Nephron (organoid): ENCODE measurements around the gene BMPER.

Experiments
- H3K27ac Mint-ChIP-seq, 3 experiments: 2 replicates each; pipeline ENCODE4 v1.8.0; 2020; ENCODE audit warnings: mixed read lengths in 3 of 3, mild to moderate bottlenecking in 2 of 3, moderate library complexity in 1 of 3
- H3K27me3 Mint-ChIP-seq: 2 replicates; pipeline ENCODE4 v1.8.0; 2021; ENCODE audit warnings: low read depth, mild to moderate bottlenecking, moderate library complexity, mixed read lengths
- H3K36me3 Mint-ChIP-seq: 2 replicates; pipeline ENCODE4 v1.8.0; 2020; ENCODE audit warnings: low read depth, mixed read lengths
- H3K4me1 Mint-ChIP-seq: 2 replicates; pipeline ENCODE4 v1.8.0; 2020; ENCODE audit warnings: mixed read lengths
- H3K4me3 Mint-ChIP-seq, 3 experiments: 2 replicates each; pipeline ENCODE4 v1.8.0; 2020; ENCODE audit warnings: mild to moderate bottlenecking in 3 of 3, mixed read lengths in 3 of 3, moderate library complexity in 2 of 3
- H3K9me3 Mint-ChIP-seq: 2 replicates; pipeline ENCODE4 v1.8.0; 2020; ENCODE audit warnings: mixed read lengths
- CTCF ChIP-seq, 3 experiments: fragments of 200-600 bp; sonication (generic); IDR thresholded peaks; one replicate each; pipeline ENCODE4 v1.5.0; 2021; ENCODE audit warnings: antibody characterized with exemption in 3 of 3; ENCODE audit not compliant: unreplicated experiment in 3 of 3

Gene BMPER

GRCh38 chr7:34104992-34105391 is 199.7 kb downstream of the BMPER start:
- Mint-ChIP-seq H3K27me3 (no peaks in the 10 kb centered on the region), H3K9me3 (no peaks in the 10 kb centered on the region), H3K4me1 (peaks cover 43% of the 10 kb centered on the region), H3K27ac (peak overlapping the region in 2 of 3 experiments; percentile 10 to 13), H3K36me3 (no peaks in the 10 kb centered on the region), H3K4me3 (no peak overlapping the region)
- TF ChIP-seq CTCF (IDR thresholded peaks at IDR 0.05; ENCODE audit: unreplicated experiment in 3 of 3) = no peak

- no peaks in the 10 kb centered on the region for H3K36me3 Mint-ChIP-seq
- H3K27ac Mint-ChIP-seq = peak overlapping the region in 2 of 3 experiments; percentile 29 to 31
- peaks cover 55% of the 10 kb centered on the region for H3K4me1 Mint-ChIP-seq
- H3K4me3 Mint-ChIP-seq = no peak overlapping the region
- no peaks in the 10 kb centered on the region for H3K27me3 Mint-ChIP-seq
- TF ChIP-seq CTCF (IDR thresholded peaks at IDR 0.05; ENCODE audit: unreplicated experiment in 3 of 3) = no peak
- no peaks in the 10 kb centered on the region for H3K9me3 Mint-ChIP-seq
These were observed 201.9 kb downstream of the BMPER start for GRCh38 chr7:34107276-34107675.

GRCh38 chr7:34108165-34108564 is 202.8 kb downstream of the BMPER start:
- H3K36me3 Mint-ChIP-seq = no peaks in the 10 kb centered on the region
- no peak for TF ChIP-seq CTCF (IDR thresholded peaks at IDR 0.05; ENCODE audit: unreplicated experiment in 3 of 3)
- peaks cover 47% of the 10 kb centered on the region for H3K4me1 Mint-ChIP-seq
- no peaks in the 10 kb centered on the region for H3K9me3 Mint-ChIP-seq
- H3K27me3 Mint-ChIP-seq = no peaks in the 10 kb centered on the region
- peak overlapping the region in 1 of 3 experiments; percentile 11 for H3K27ac Mint-ChIP-seq
- H3K4me3 Mint-ChIP-seq = no peak overlapping the region

- no peak overlapping the region for H3K27ac Mint-ChIP-seq
- H3K4me3 Mint-ChIP-seq = no peak overlapping the region
- no peaks in the 10 kb centered on the region for H3K27me3 Mint-ChIP-seq
- H3K36me3 Mint-ChIP-seq = peaks cover 5% of the 10 kb centered on the region
- H3K9me3 Mint-ChIP-seq = peaks cover 5% of the 10 kb centered on the region
- peaks cover 30% of the 10 kb centered on the region for H3K4me1 Mint-ChIP-seq
- TF ChIP-seq CTCF (IDR thresholded peaks at IDR 0.05; ENCODE audit: unreplicated experiment in 3 of 3) = no peak
These were observed 204.8 kb downstream of the BMPER start for GRCh38 chr7:34109936-34110780.

GRCh38 chr7:34111031-34111430 is 205.7 kb downstream of the BMPER start:
- peaks cover 5% of the 10 kb centered on the region for H3K36me3 Mint-ChIP-seq
- peaks cover 7% of the 10 kb centered on the region for H3K9me3 Mint-ChIP-seq
- H3K4me1 Mint-ChIP-seq = peaks cover 30% of the 10 kb centered on the region
- peak overlapping the region in 1 of 3 experiments; percentile 7 for H3K27ac Mint-ChIP-seq
- no peaks in the 10 kb centered on the region for H3K27me3 Mint-ChIP-seq
- no peak overlapping the region for H3K4me3 Mint-ChIP-seq
- TF ChIP-seq CTCF (IDR thresholded peaks at IDR 0.05; ENCODE audit: unreplicated experiment in 3 of 3) = no peak

GRCh38 chr7:34115503-34115902 is 210.2 kb downstream of the BMPER start:
- Mint-ChIP-seq H3K4me3 (no peak overlapping the region), H3K9me3 (peaks cover 16% of the 10 kb centered on the region), H3K36me3 (peaks cover 9% of the 10 kb centered on the region), H3K27me3 (peaks cover 2% of the 10 kb centered on the region), H3K27ac (no peak overlapping the region), H3K4me1 (peaks cover 7% of the 10 kb centered on the region)
- no peak for TF ChIP-seq CTCF (IDR thresholded peaks at IDR 0.05; ENCODE audit: unreplicated experiment in 3 of 3)
